Type B pancreatic cell (in vitro differentiated cells): ENCODE data around the gene TPO. TPM values are rescaled to one million over a fixed set of nuclear protein-coding genes. Genes with fewer than 3 reads are reported as not detected.

ENCODE experiments used
- DNase-seq: peaks from one replicate; pipeline ENCODE4 v3.0.0; 2021; ENCODE audit warnings: mixed read lengths; ENCODE audit not compliant: unreplicated experiment; ENCODE audit errors: extremely low spot score
- H3K27ac Mint-ChIP-seq: 2 replicates; pipeline ENCODE4 v1.8.0; 2021; ENCODE audit warnings: mild to moderate bottlenecking, mixed read lengths
- H3K27me3 Mint-ChIP-seq: 2 replicates; pipeline ENCODE4 v1.8.0; 2021; ENCODE audit warnings: mixed read lengths
- H3K36me3 Mint-ChIP-seq: 2 replicates; pipeline ENCODE4 v1.8.0; 2021; ENCODE audit warnings: mixed read lengths
- H3K4me1 Mint-ChIP-seq: one replicate; pipeline ENCODE4 v1.8.0; 2021; ENCODE audit warnings: mixed read lengths; ENCODE audit not compliant: unreplicated experiment
- H3K4me3 Mint-ChIP-seq: 2 replicates; pipeline ENCODE4 v1.8.0; 2021; ENCODE audit warnings: mild to moderate bottlenecking, mixed read lengths
- H3K9me3 Mint-ChIP-seq: 2 replicates; pipeline ENCODE4 v1.8.0; 2021; ENCODE audit warnings: mixed read lengths
- CTCF ChIP-seq: fragments of 200-600 bp; sonication (generic); conservative IDR thresholded peaks from 2 replicates; pipeline ENCODE4 v1.5.0; 2021; ENCODE audit warnings: antibody characterized with exemption, mild to moderate bottlenecking
- total RNA-seq: library from RNA; stranded (reverse); gene quantifications from 2 replicates; pipeline ENCODE4 v1.2.1, GENCODE V29; 2021; ENCODE audit warnings: low replicate concordance

Gene TPO
- total RNA-seq, 1 donor from 2014 or later: not detected

GRCh38 chr2:1541040-1541439 lies 127.8 kb downstream of the TPO start:
- DNase-seq: no peak
- no peak for TF ChIP-seq CTCF
- Mint-ChIP-seq H3K36me3 (no peaks in the 10 kb centered on the region), H3K9me3 (no peaks in the 10 kb centered on the region), H3K27me3 (peaks cover 25% of the 10 kb centered on the region), H3K4me3 (no peak overlapping the region), H3K4me1 (peaks cover 17% of the 10 kb centered on the region), H3K27ac (no peak overlapping the region)

GRCh38 chr2:1541819-1542475 lies 128.7 kb downstream of the TPO start:
- Mint-ChIP-seq H3K36me3 (no peaks in the 10 kb centered on the region), H3K27ac (no peak overlapping the region), H3K4me3 (no peak overlapping the region), H3K9me3 (no peaks in the 10 kb centered on the region), H3K4me1 (peaks cover 20% of the 10 kb centered on the region), H3K27me3 (peaks cover 32% of the 10 kb centered on the region)
- no peak for DNase-seq
- no peak for TF ChIP-seq CTCF

DNA sequence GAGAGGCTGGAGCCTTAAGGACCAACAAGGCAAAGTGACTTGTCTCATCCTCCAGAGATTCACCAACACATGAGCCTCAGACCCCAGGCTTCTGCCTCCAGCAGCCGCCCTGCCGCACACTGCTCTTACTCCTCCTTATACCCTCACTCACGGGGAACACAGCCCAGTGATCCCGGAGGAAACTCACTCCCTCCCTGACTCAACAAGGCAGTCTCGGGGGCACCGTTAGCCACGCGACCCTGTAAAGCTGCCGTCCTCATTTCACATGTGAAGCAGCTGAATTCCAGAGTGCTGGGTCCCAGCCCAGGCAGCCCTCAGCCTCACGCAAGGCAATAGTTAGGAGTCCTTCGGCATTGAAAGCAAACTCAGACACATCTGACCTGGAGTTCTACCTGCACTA lies 129.7 kb downstream of the TPO start:
- no peaks in the 10 kb centered on the region for H3K36me3 Mint-ChIP-seq
- H3K9me3 Mint-ChIP-seq: no peaks in the 10 kb centered on the region
- peaks cover 36% of the 10 kb centered on the region for H3K27me3 Mint-ChIP-seq
- H3K4me3 Mint-ChIP-seq: no peak overlapping the region
- DNase-seq: no peak
- H3K4me1 Mint-ChIP-seq: peaks cover 20% of the 10 kb centered on the region
- TF ChIP-seq CTCF: no peak
- no peak overlapping the region for H3K27ac Mint-ChIP-seq

DNA sequence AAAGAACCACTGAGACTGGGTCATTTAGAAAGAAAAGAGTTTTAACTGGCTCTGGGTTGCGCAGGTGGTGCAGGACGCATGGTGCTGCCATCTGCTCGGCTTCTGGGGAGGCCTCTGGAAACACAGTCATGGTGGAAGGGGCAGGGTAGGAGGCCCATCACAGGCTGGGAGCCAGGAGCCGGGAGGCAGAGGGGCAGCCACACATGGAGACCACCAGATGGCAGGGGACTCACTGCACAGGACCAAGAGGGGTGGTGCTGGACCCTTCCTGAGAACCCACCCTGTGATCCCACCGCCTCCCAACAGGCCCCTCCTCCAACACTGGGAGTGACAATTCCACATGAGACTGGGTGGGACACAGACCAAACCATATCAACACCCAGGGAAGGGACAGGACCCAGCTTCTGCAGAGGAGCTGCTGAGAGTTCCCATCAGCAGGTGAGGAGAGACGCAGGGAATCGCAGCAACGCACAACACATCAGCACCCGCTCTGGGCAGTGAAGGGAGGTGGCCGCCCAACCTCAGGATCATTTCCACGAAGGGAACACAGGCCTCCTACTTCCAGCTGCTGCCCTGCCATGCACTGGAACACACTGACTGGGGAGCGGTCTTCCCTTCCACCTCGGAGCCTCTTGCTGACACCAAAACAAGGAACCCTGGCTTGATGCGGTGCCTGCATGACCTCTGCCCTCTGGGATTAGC lies 130.7 kb downstream of the TPO start:
- Mint-ChIP-seq H3K9me3 (no peaks in the 10 kb centered on the region), H3K4me1 (peaks cover 20% of the 10 kb centered on the region), H3K27ac (no peak overlapping the region), H3K4me3 (no peak overlapping the region), H3K36me3 (no peaks in the 10 kb centered on the region), H3K27me3 (peaks cover 31% of the 10 kb centered on the region)
- no peak for TF ChIP-seq CTCF
- DNase-seq: no peak

DNA sequence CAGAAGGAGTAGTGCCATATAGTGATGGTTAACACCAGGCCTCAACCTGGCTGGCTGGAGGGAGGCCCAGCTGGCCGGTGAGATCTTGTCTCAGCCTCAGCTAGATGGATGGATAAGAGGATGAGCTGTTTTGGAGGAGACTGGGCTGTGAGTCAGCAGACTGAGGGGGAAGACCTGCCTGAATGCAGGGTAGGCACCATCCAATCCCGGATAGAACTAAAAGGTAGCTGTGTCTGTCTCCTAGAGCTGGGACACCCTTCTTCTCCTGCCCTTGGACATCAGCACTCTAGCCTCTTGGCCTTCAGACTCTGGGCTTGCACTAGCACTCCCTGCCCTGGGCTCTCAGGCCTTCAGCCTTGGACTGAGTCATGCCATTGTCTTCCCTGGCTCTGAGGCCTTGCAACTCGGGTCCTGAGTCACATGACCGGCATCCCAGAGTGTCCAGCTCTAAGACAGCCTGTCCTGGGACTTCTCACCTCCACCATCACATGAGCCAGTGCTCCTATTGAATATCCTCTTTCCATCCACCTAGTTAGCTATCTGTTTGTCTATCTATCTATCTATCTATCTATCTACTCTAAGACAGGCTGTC lies 131.3 kb downstream of the TPO start:
- peaks cover 28% of the 10 kb centered on the region for H3K27me3 Mint-ChIP-seq
- no peak for DNase-seq
- H3K27ac Mint-ChIP-seq: no peak overlapping the region
- no peaks in the 10 kb centered on the region for H3K36me3 Mint-ChIP-seq
- peaks cover 20% of the 10 kb centered on the region for H3K4me1 Mint-ChIP-seq
- no peak overlapping the region for H3K4me3 Mint-ChIP-seq
- no peaks in the 10 kb centered on the region for H3K9me3 Mint-ChIP-seq
- TF ChIP-seq CTCF: no peak
